Ascending aorta (tissue), 2 donors: ENCODE measurements around the gene TNKS2. TPM values are rescaled to one million over a fixed set of nuclear protein-coding genes. Genes with fewer than 3 reads are reported as not detected.
A peak's percentile ranks its signal among the peaks of the same experiment; 100 is the strongest.

ENCODE experiments used
- DNase-seq, 2 donors: peaks; one replicate each; pipeline ENCODE4 v3.0.0-alpha.2; 2019; ENCODE audit warnings: low spot score in 2 of 2
- H3K27ac ChIP-seq, 2 donors: fragments of 200-600 bp; sonication (generic); one replicate each; pipeline ENCODE4 v1.5.1; 2016 to 2017; ENCODE audit warnings: mild to moderate bottlenecking in 1 of 2
- H3K27me3 ChIP-seq: fragments of 200-600 bp; sonication (generic); one replicate; pipeline ENCODE4 v1.5.1; 2017
- H3K36me3 ChIP-seq, 2 donors: fragments of 200-600 bp; sonication (generic); one replicate each; pipeline ENCODE4 v1.5.1; 2016
- H3K4me1 ChIP-seq, 2 donors: fragments of 200-600 bp; sonication (generic); one replicate each; pipeline ENCODE4 v1.5.1; 2016 to 2017; ENCODE audit warnings: mild to moderate bottlenecking in 1 of 2
- H3K4me3 ChIP-seq, 2 donors: fragments of 200-600 bp; sonication (generic); one replicate each; pipeline ENCODE4 v1.5.1; 2016 to 2017; ENCODE audit warnings: mild to moderate bottlenecking in 1 of 2
- H3K9me3 ChIP-seq, 2 donors: fragments of 200-600 bp; sonication (generic); one replicate each; pipeline ENCODE4 v1.5.1; 2016
- intact Hi-C: fragments of 100-400 bp; cut with DNase I; formaldehyde crosslinking; loops from one replicate; pipeline ENCODE4 v1.15.1; 2023
- total RNA-seq: library from RNA; depleted of rRNA; stranded (reverse); fragments of >200 nt; gene quantifications from one replicate; pipeline ENCODE4 v1.1.0, GENCODE V29; 2016
- TF ChIP-seq, protein P1 (sequence below), 3 experiments: fragments of 200-600 bp in 2 of 3; fragments of 450-650 bp in 1 of 3; sonication (generic) in 2 of 3; IDR thresholded peaks; one replicate each; pipeline ENCODE4 v1.5.1; 2016 to 2019; ENCODE audit warnings: antibody characterized with exemption in 3 of 3, mild to moderate bottlenecking in 1 of 3, moderate library complexity in 1 of 3

TNKS2 gene
- total RNA-seq, 1 donor from 2014 or later = 26.4 TPM

DNA sequence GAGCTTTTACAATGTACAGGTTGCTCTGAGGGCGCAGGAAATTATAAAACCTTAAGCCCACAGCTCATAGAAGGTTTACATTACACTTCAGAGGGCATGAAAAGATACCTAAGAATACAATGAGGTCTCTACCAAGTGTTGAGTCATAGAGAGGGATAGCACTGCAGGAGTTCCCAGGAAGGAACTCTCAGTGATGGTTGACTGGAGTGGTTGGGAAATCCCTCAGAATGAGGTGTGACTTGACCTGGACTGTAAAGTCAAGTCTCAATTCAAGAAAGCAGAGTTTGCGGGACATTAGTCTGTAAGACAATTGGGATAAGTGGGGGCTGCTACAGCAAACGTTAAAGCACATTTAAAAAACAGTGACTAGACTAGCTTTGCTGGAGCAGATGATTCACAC, 21.9 kb downstream of the TNKS2 start:
- no peak overlapping the region for H3K4me3 ChIP-seq
- H3K36me3 ChIP-seq = peaks cover 62 to 73% of the 10 kb centered on the region in 2 donors
- no peak for DNase-seq
- TF ChIP-seq, protein P1, sequence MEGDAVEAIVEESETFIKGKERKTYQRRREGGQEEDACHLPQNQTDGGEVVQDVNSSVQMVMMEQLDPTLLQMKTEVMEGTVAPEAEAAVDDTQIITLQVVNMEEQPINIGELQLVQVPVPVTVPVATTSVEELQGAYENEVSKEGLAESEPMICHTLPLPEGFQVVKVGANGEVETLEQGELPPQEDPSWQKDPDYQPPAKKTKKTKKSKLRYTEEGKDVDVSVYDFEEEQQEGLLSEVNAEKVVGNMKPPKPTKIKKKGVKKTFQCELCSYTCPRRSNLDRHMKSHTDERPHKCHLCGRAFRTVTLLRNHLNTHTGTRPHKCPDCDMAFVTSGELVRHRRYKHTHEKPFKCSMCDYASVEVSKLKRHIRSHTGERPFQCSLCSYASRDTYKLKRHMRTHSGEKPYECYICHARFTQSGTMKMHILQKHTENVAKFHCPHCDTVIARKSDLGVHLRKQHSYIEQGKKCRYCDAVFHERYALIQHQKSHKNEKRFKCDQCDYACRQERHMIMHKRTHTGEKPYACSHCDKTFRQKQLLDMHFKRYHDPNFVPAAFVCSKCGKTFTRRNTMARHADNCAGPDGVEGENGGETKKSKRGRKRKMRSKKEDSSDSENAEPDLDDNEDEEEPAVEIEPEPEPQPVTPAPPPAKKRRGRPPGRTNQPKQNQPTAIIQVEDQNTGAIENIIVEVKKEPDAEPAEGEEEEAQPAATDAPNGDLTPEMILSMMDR (IDR thresholded peaks at IDR 0.05) = no peak
- intact Hi-C loops = no loop called here
- no peaks in the 10 kb centered on the region for H3K9me3 ChIP-seq
- no peak overlapping the region for H3K27ac ChIP-seq
- H3K4me1 ChIP-seq = no peaks in the 10 kb centered on the region
- no peaks in the 10 kb centered on the region for H3K27me3 ChIP-seq

DNA sequence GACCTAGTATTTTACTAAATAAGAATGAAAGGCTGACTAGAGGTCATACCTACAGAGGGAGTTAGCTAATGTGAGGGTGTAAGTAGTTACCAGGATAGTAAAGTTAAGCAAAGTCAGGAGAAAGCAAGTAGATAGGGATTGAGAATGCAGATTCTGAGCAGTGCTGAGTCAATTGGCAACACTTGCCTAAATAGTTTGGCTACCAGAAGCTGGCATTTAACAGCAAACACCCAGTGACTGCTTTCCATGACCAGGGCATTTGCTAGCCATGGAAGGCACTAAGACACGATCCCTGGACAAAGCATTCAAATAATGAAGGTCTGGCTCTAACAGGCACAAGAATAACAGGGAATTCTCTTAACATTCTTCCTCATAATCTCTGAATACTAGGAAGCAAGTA, 25.9 kb downstream of the TNKS2 start:
- H3K27me3 ChIP-seq = no peaks in the 10 kb centered on the region
- no peaks in the 10 kb centered on the region for H3K9me3 ChIP-seq
- TF ChIP-seq, protein P1 (IDR thresholded peaks at IDR 0.05) = no peak
- H3K4me3 ChIP-seq = no peak overlapping the region
- intact Hi-C loops = no loop called here
- no peaks in the 10 kb centered on the region for H3K4me1 ChIP-seq
- no peak overlapping the region for H3K27ac ChIP-seq
- DNase-seq = no peak
- H3K36me3 ChIP-seq = peaks cover 69 to 83% of the 10 kb centered on the region in 2 donors

DNA sequence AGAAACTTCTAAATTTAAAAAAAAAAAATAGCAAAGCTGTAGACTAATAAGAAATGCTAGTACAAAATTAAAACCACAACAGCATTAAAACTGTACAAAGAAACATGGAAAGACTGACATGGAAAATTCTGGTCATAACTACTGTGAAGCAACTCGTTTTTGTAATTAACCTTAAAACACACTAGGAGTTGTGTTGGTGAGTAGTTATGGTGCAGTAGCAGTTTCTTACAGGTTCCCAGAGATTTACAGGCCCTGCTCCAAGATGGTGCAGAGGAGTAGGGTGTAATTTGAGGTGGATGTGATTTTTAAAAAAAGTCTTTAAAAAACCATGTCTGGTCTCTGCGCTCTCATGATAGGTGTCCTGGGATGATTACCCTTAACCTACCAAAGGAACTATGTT, 31.0 kb downstream of the TNKS2 start:
- peaks cover 59 to 71% of the 10 kb centered on the region in 2 donors for H3K36me3 ChIP-seq
- no peaks in the 10 kb centered on the region for H3K9me3 ChIP-seq
- no peak overlapping the region for H3K4me3 ChIP-seq
- no peaks in the 10 kb centered on the region for H3K27me3 ChIP-seq
- no peaks in the 10 kb centered on the region for H3K4me1 ChIP-seq
- H3K27ac ChIP-seq = no peak overlapping the region
- intact Hi-C loops = no loop called here
- TF ChIP-seq, protein P1 (IDR thresholded peaks at IDR 0.05) = no peak
- no peak for DNase-seq

DNA sequence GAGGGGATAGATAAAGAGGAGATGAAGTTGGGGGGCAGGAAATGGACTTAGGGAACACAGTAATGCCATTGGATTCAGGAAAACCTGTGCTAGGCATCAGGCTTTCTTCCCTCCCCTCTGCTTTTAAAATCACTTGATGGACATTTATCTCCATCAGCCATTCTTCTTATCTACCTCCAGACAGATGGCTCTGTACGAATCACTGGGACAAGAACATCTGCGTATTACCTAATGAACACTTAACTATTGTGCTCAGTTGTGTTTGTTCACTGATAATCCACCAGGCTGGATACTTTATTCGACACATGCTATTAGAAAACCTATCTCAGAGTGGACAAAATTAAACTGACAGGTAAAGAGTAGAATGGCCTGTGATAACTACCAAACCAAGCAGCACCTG, 40.0 kb downstream of the TNKS2 start:
- Histone ChIP-seq H3K4me3 (no peak overlapping the region), H3K4me1 (no peaks in the 10 kb centered on the region), H3K36me3 (peaks cover 77 to 81% of the 10 kb centered on the region in 2 donors), H3K27ac (no peak overlapping the region), H3K9me3 (no peaks in the 10 kb centered on the region), H3K27me3 (no peaks in the 10 kb centered on the region)
- intact Hi-C loops = no loop called here
- TF ChIP-seq, protein P1 (IDR thresholded peaks at IDR 0.05) = no peak
- DNase-seq = no peak

DNA sequence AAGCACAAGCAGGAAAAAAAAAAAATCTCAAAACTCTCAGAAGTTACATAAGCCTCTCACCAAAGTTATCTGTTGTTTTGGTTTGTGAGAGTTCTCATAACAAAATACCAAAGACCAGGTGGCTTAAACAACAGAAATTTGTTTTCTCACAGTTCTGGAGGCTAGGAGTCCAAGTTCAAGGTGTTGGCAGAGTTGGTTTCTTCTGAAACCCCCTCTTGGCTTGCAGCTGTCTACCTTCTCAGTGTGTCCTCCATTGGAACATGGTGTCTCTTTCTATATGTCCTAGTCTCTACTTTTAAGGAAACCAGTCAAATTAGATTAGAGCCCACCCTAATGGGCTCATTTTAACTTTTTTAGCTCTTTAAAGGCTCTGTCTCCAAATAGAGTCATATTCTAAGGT, 44.9 kb downstream of the TNKS2 start:
- TF ChIP-seq, protein P1 (IDR thresholded peaks at IDR 0.05) = no peak
- Histone ChIP-seq H3K4me3 (no peak overlapping the region), H3K9me3 (no peaks in the 10 kb centered on the region), H3K4me1 (no peaks in the 10 kb centered on the region), H3K36me3 (peaks cover 78 to 91% of the 10 kb centered on the region in 2 donors), H3K27me3 (no peaks in the 10 kb centered on the region), H3K27ac (no peak overlapping the region)
- no peak for DNase-seq
- intact Hi-C loops = no loop called here

DNA sequence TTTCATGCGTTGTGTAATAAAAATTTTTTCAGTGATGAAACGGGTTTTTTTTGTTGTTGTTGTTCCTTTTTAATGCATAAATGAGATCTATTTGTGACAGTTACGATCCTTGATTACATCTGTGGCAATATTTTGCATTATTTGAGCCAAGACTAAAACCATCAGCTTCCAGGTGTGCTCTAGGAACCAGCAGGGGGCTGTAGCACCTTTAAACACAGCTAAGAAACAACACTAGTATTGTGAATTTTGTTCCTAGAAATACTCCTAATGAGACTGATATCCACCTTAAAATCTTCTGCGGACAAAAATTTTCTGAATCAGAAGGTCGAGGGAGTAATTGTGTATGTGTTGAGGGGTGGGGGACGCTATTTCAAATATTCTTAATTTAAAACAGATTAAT, 58.4 kb downstream of the TNKS2 start:
- H3K27ac ChIP-seq = no peak overlapping the region
- TF ChIP-seq, protein P1 (IDR thresholded peaks at IDR 0.05) = peak in 1 of 3 experiments; percentile 41

More for the DNA sequence above, 58.4 kb downstream of the TNKS2 start:
- Histone ChIP-seq H3K27me3 (no peaks in the 10 kb centered on the region), H3K36me3 (peaks cover 59 to 67% of the 10 kb centered on the region in 2 donors), H3K4me3 (no peak overlapping the region), H3K4me1 (no peaks in the 10 kb centered on the region), H3K9me3 (no peaks in the 10 kb centered on the region)
- DNase-seq = no peak
- intact Hi-C loops = loop anchor here (5.0 kb wide), 1 partner anchor 51 kb away; the partner anchor contains the start of gene FGFBP3
